Measurements from ENCODE around the gene AGTPBP1. TPM values are rescaled to one million over a fixed set of nuclear protein-coding genes. Genes with fewer than 3 reads are reported as not detected.
A peak's percentile ranks its signal among the peaks of the same experiment; 100 is the strongest.

Gene AGTPBP1
- total and polyA plus RNA-seq, 2 donors = 15.9 to 34.7 TPM

GRCh38 chr9:85524531-85524930 lies 217.2 kb downstream of the AGTPBP1 start:
- DNase-seq (ENCODE audit: low read depth in 6 of 9, low spot score in 9 of 9) = no peak
- H3K27ac ChIP-seq (ENCODE audit: low read depth in 1 of 2, low read length in 1 of 2) = no peak overlapping the region
- 93% methylated on average over 2 of the region's 2 CpGs for WGBS
- no peaks in the 10 kb centered on the region for H3K9me3 ChIP-seq (ENCODE audit: control insufficient read depth in 2 of 2, insufficient read depth in 1 of 2, low read length in 1 of 2)
- H3K36me3 ChIP-seq (ENCODE audit: control insufficient read depth in 2 of 2, insufficient read depth in 2 of 2, low read length in 1 of 2) = no peaks in the 10 kb centered on the region
- peaks cover 0 to 7% of the 10 kb centered on the region in 2 donors for H3K4me1 ChIP-seq (ENCODE audit: control insufficient read depth in 2 of 2, insufficient read depth in 2 of 2, low read length in 2 of 2)
- H3K4me3 ChIP-seq (ENCODE audit: low read length in 2 of 2) = no peak overlapping the region
- peaks cover 7 to 23% of the 10 kb centered on the region in 2 donors for H3K27me3 ChIP-seq (ENCODE audit: control insufficient read depth in 2 of 2, insufficient read depth in 1 of 2, low read length in 1 of 2)

- DNase-seq (ENCODE audit: low read depth in 6 of 9, low spot score in 9 of 9) = no peak
- Histone ChIP-seq H3K27ac (ENCODE audit: low read depth in 1 of 2, low read length in 1 of 2) (no peak overlapping the region), H3K4me3 (ENCODE audit: low read length in 2 of 2) (no peak overlapping the region), H3K9me3 (ENCODE audit: control insufficient read depth in 2 of 2, insufficient read depth in 1 of 2, low read length in 1 of 2) (no peaks in the 10 kb centered on the region), H3K36me3 (ENCODE audit: control insufficient read depth in 2 of 2, insufficient read depth in 2 of 2, low read length in 1 of 2) (no peaks in the 10 kb centered on the region), H3K27me3 (ENCODE audit: control insufficient read depth in 2 of 2, insufficient read depth in 1 of 2, low read length in 1 of 2) (peaks cover 7 to 23% of the 10 kb centered on the region in 2 donors), H3K4me1 (ENCODE audit: control insufficient read depth in 2 of 2, insufficient read depth in 2 of 2, low read length in 2 of 2) (peaks cover 0 to 7% of the 10 kb centered on the region in 2 donors)
- 61% methylated on average over 9 of the region's 9 CpGs for WGBS
Measured at GRCh38 chr9:85523202-85523601, 218.6 kb downstream of the AGTPBP1 start.

GRCh38 chr9:85522459-85523092 lies 219.2 kb downstream of the AGTPBP1 start:
- Histone ChIP-seq H3K4me1 (ENCODE audit: control insufficient read depth in 2 of 2, insufficient read depth in 2 of 2, low read length in 2 of 2) (peaks cover 0 to 7% of the 10 kb centered on the region in 2 donors), H3K4me3 (ENCODE audit: low read length in 2 of 2) (peak overlapping the region; percentile 41 to 45), H3K9me3 (ENCODE audit: control insufficient read depth in 2 of 2, insufficient read depth in 1 of 2, low read length in 1 of 2) (no peaks in the 10 kb centered on the region), H3K36me3 (ENCODE audit: control insufficient read depth in 2 of 2, insufficient read depth in 2 of 2, low read length in 1 of 2) (no peaks in the 10 kb centered on the region), H3K27ac (ENCODE audit: low read depth in 1 of 2, low read length in 1 of 2) (no peak overlapping the region), H3K27me3 (ENCODE audit: control insufficient read depth in 2 of 2, insufficient read depth in 1 of 2, low read length in 1 of 2) (peaks cover 7 to 23% of the 10 kb centered on the region in 2 donors)
- 3% methylated on average over 55 of the region's 55 CpGs for WGBS
- peak in 6 of 9 donors; percentile 8 to 53 (median 18) for DNase-seq (ENCODE audit: low read depth in 6 of 9, low spot score in 9 of 9)

GRCh38 chr9:85521371-85522197 lies 220.2 kb downstream of the AGTPBP1 start:
- Histone ChIP-seq H3K9me3 (ENCODE audit: control insufficient read depth in 2 of 2, insufficient read depth in 1 of 2, low read length in 1 of 2) (no peaks in the 10 kb centered on the region), H3K4me1 (ENCODE audit: control insufficient read depth in 2 of 2, insufficient read depth in 2 of 2, low read length in 2 of 2) (peaks cover 0 to 7% of the 10 kb centered on the region in 2 donors), H3K27me3 (ENCODE audit: control insufficient read depth in 2 of 2, insufficient read depth in 1 of 2, low read length in 1 of 2) (peaks cover 7 to 23% of the 10 kb centered on the region in 2 donors), H3K4me3 (ENCODE audit: low read length in 2 of 2) (no peak overlapping the region), H3K27ac (ENCODE audit: low read depth in 1 of 2, low read length in 1 of 2) (no peak overlapping the region), H3K36me3 (ENCODE audit: control insufficient read depth in 2 of 2, insufficient read depth in 2 of 2, low read length in 1 of 2) (no peaks in the 10 kb centered on the region)
- no peak for DNase-seq (ENCODE audit: low read depth in 6 of 9, low spot score in 9 of 9)
- 94% methylated on average over 23 of the region's 23 CpGs for WGBS

- no peak overlapping the region for H3K4me3 ChIP-seq (ENCODE audit: low read length in 2 of 2)
- WGBS = 92% methylated on average over 6 of the region's 6 CpGs
- H3K4me1 ChIP-seq (ENCODE audit: control insufficient read depth in 2 of 2, insufficient read depth in 2 of 2, low read length in 2 of 2) = no peaks in the 10 kb centered on the region
- no peak overlapping the region for H3K27ac ChIP-seq (ENCODE audit: low read depth in 1 of 2, low read length in 1 of 2)
- no peak for DNase-seq (ENCODE audit: low read depth in 6 of 9, low spot score in 9 of 9)
- no peaks in the 10 kb centered on the region for H3K9me3 ChIP-seq (ENCODE audit: control insufficient read depth in 2 of 2, insufficient read depth in 1 of 2, low read length in 1 of 2)
- peaks cover 0 to 9% of the 10 kb centered on the region in 2 donors for H3K27me3 ChIP-seq (ENCODE audit: control insufficient read depth in 2 of 2, insufficient read depth in 1 of 2, low read length in 1 of 2)
- no peaks in the 10 kb centered on the region for H3K36me3 ChIP-seq (ENCODE audit: control insufficient read depth in 2 of 2, insufficient read depth in 2 of 2, low read length in 1 of 2)
Measured at GRCh38 chr9:85516976-85517637, 224.6 kb downstream of the AGTPBP1 start.

GRCh38 chr9:85516455-85516854 lies 225.3 kb downstream of the AGTPBP1 start:
- Histone ChIP-seq H3K36me3 (ENCODE audit: control insufficient read depth in 2 of 2, insufficient read depth in 2 of 2, low read length in 1 of 2) (no peaks in the 10 kb centered on the region), H3K4me3 (ENCODE audit: low read length in 2 of 2) (no peak overlapping the region), H3K27ac (ENCODE audit: low read depth in 1 of 2, low read length in 1 of 2) (no peak overlapping the region), H3K27me3 (ENCODE audit: control insufficient read depth in 2 of 2, insufficient read depth in 1 of 2, low read length in 1 of 2) (peaks cover 0 to 3% of the 10 kb centered on the region in 2 donors), H3K9me3 (ENCODE audit: control insufficient read depth in 2 of 2, insufficient read depth in 1 of 2, low read length in 1 of 2) (no peaks in the 10 kb centered on the region), H3K4me1 (ENCODE audit: control insufficient read depth in 2 of 2, insufficient read depth in 2 of 2, low read length in 2 of 2) (no peaks in the 10 kb centered on the region)
- no peak for DNase-seq (ENCODE audit: low read depth in 6 of 9, low spot score in 9 of 9)
- 81% methylated on average over 10 of the region's 10 CpGs for WGBS

GRCh38 chr9:85515021-85515420 lies 226.7 kb downstream of the AGTPBP1 start:
- H3K9me3 ChIP-seq (ENCODE audit: control insufficient read depth in 2 of 2, insufficient read depth in 1 of 2, low read length in 1 of 2) = no peaks in the 10 kb centered on the region
- DNase-seq (ENCODE audit: low read depth in 6 of 9, low spot score in 9 of 9) = no peak
- H3K36me3 ChIP-seq (ENCODE audit: control insufficient read depth in 2 of 2, insufficient read depth in 2 of 2, low read length in 1 of 2) = no peaks in the 10 kb centered on the region
- no peak overlapping the region for H3K4me3 ChIP-seq (ENCODE audit: low read length in 2 of 2)
- H3K4me1 ChIP-seq (ENCODE audit: control insufficient read depth in 2 of 2, insufficient read depth in 2 of 2, low read length in 2 of 2) = no peaks in the 10 kb centered on the region
- no peaks in the 10 kb centered on the region for H3K27me3 ChIP-seq (ENCODE audit: control insufficient read depth in 2 of 2, insufficient read depth in 1 of 2, low read length in 1 of 2)
- 97% methylated on average over 4 of the region's 4 CpGs for WGBS
- H3K27ac ChIP-seq (ENCODE audit: low read depth in 1 of 2, low read length in 1 of 2) = no peak overlapping the region

- Histone ChIP-seq H3K27ac (ENCODE audit: low read depth in 1 of 2, low read length in 1 of 2) (no peak overlapping the region), H3K36me3 (ENCODE audit: control insufficient read depth in 2 of 2, insufficient read depth in 2 of 2, low read length in 1 of 2) (no peaks in the 10 kb centered on the region), H3K27me3 (ENCODE audit: control insufficient read depth in 2 of 2, insufficient read depth in 1 of 2, low read length in 1 of 2) (no peaks in the 10 kb centered on the region), H3K4me3 (ENCODE audit: low read length in 2 of 2) (no peak overlapping the region), H3K4me1 (ENCODE audit: control insufficient read depth in 2 of 2, insufficient read depth in 2 of 2, low read length in 2 of 2) (no peaks in the 10 kb centered on the region), H3K9me3 (ENCODE audit: control insufficient read depth in 2 of 2, insufficient read depth in 1 of 2, low read length in 1 of 2) (no peaks in the 10 kb centered on the region)
- WGBS = 93% methylated on average over 8 of the region's 8 CpGs
- DNase-seq (ENCODE audit: low read depth in 6 of 9, low spot score in 9 of 9) = no peak
Measured at GRCh38 chr9:85514256-85514655, 227.5 kb downstream of the AGTPBP1 start.

- Histone ChIP-seq H3K4me3 (ENCODE audit: low read length in 2 of 2) (no peak overlapping the region), H3K27me3 (ENCODE audit: control insufficient read depth in 2 of 2, insufficient read depth in 1 of 2, low read length in 1 of 2) (no peaks in the 10 kb centered on the region), H3K36me3 (ENCODE audit: control insufficient read depth in 2 of 2, insufficient read depth in 2 of 2, low read length in 1 of 2) (no peaks in the 10 kb centered on the region), H3K9me3 (ENCODE audit: control insufficient read depth in 2 of 2, insufficient read depth in 1 of 2, low read length in 1 of 2) (no peaks in the 10 kb centered on the region), H3K27ac (ENCODE audit: low read depth in 1 of 2, low read length in 1 of 2) (no peak overlapping the region), H3K4me1 (ENCODE audit: control insufficient read depth in 2 of 2, insufficient read depth in 2 of 2, low read length in 2 of 2) (no peaks in the 10 kb centered on the region)
- DNase-seq (ENCODE audit: low read depth in 6 of 9, low spot score in 9 of 9) = no peak
Measured at GRCh38 chr9:85511746-85512145, 230.0 kb downstream of the AGTPBP1 start.
